Ishikawa (cell line): Measurements from ENCODE around the gene NAV3.

Experiments
- EP300 ChIP-seq: IDR thresholded peaks from 2 replicates; pipeline ENCODE4 v1.6.1; 2012; ENCODE audit warnings: borderline replicate concordance
- MAX ChIP-seq: IDR thresholded peaks from 2 replicates; pipeline ENCODE4 v1.6.1; 2012
- RAD21 ChIP-seq: IDR thresholded peaks from 2 replicates; pipeline ENCODE4 v1.6.1; 2012; ENCODE audit warnings: low read depth
- REST ChIP-seq: IDR thresholded peaks from 2 replicates; pipeline ENCODE4 v1.6.1; 2012; ENCODE audit warnings: low read depth, mild to moderate bottlenecking
- TAF1 ChIP-seq: IDR thresholded peaks from 2 replicates; pipeline ENCODE4 v1.6.1; 2012; ENCODE audit warnings: low read depth, mild to moderate bottlenecking

- TF ChIP-seq RAD21 (no peak), REST (no peak), EP300 (no peak), TAF1 (no peak), MAX (no peak)
Measured at GRCh38 chr12:77946541-77947061, 115.9 kb downstream of the NAV3 start.
